Right lobe of liver (tissue), 6 donors: Measurements from ENCODE around the gene SUN1. TPM values are rescaled to one million over a fixed set of nuclear protein-coding genes. Genes with fewer than 3 reads are reported as not detected.

ENCODE experiments used
- ATAC-seq, 4 donors: fragments of 200-7000 bp; cut with Tn5 transposase; one replicate each; pipeline ENCODE4 v1.9.1; 2020; ENCODE audit warnings: mild to moderate bottlenecking in 4 of 4, moderate library complexity in 4 of 4
- DNase-seq, 3 donors: peaks; one replicate each; pipeline ENCODE4 v3.0.0-alpha.2; 2020
- H3K27ac ChIP-seq, 3 donors: fragments of 200-600 bp; one replicate each; pipeline ENCODE4 v1.8.0; 2022
- H3K27me3 ChIP-seq, 2 donors: fragments of 200-600 bp; one replicate each; pipeline ENCODE4 v1.8.0; 2022
- H3K36me3 ChIP-seq, 4 donors: fragments of 200-600 bp; sonication (generic) in 1 of 4; one replicate each; pipeline versions ENCODE4 v1.5.1 to v1.8.0; 2017 to 2022; ENCODE audit warnings: control low read depth in 1 of 4
- H3K4me1 ChIP-seq, 4 donors: fragments of 200-600 bp; sonication (generic) in 1 of 4; one replicate each; pipeline versions ENCODE4 v1.5.1 to v1.8.0; 2017 to 2022; ENCODE audit warnings: control low read depth in 1 of 4
- H3K4me3 ChIP-seq, 3 donors: fragments of 200-600 bp; one replicate each; pipeline ENCODE4 v1.8.0; 2022
- H3K9me3 ChIP-seq, 4 donors: fragments of 200-600 bp; sonication (generic) in 1 of 4; one replicate each; pipeline versions ENCODE4 v1.5.1 to v1.8.0; 2017 to 2022; ENCODE audit warnings: control low read depth in 1 of 4
- POLR2A ChIP-seq: fragments of 450-650 bp; IDR thresholded peaks from one replicate; pipeline ENCODE4 v1.6.1; 2017; ENCODE audit warnings: antibody characterized with exemption, mild to moderate bottlenecking
- WGBS: methylation state at CpG from one replicate; pipeline ENCODE4 v1.1.6; 2018; ENCODE audit warnings: low coverage, low lambda C conversion rate; ENCODE audit not compliant: insufficient coverage; ENCODE audit errors: missing lambda C conversion rate; 5-methylcytosine and 5-hydroxymethylcytosine counted together
- intact Hi-C, 2 donors: fragments of 100-400 bp; cut with DNase I; formaldehyde crosslinking; loops; one replicate each; pipeline versions ENCODE4 v1.11.2 to v1.14.1; 2022
- total RNA-seq, 6 experiments: library from RNA; depleted of rRNA in 2 of 6; stranded (reverse); fragments of >200 nt in 2 of 6; fragmentation: NEBNext Ultra II Directional in 3 of 6; extraction: Animal tissue kit (Norgen Biotek cat#: 25700) in 3 of 6; gene quantifications; one replicate each; pipeline versions ENCODE4 v1.1.0 to v1.2.4, GENCODE V29; 2016 to 2023
- TF ChIP-seq, protein P1 (sequence below), 4 donors: fragments of 200-600 bp in 3 of 4; fragments of 450-650 bp in 1 of 4; IDR thresholded peaks; one replicate each; pipeline versions ENCODE4 v1.5.1 to v1.8.0; 2016 to 2022; ENCODE audit warnings: antibody characterized with exemption in 4 of 4, mild to moderate bottlenecking in 2 of 4
- donor health status: DM: no; HTN: yes; CAD: no.
- donor health status: DM: no; HTN: no; CAD: no.
- donor health status: DM: no; HTN: no; CAD: no.
- donor health status: DM: no; HTN: yes; CAD: no.
- donor health status: DM: no; HTN: yes; CAD: no.

SUN1 gene
- total RNA-seq, 6 experiments from 2014 or later = 33.4 to 54.0 (median 48.7) TPM

DNA sequence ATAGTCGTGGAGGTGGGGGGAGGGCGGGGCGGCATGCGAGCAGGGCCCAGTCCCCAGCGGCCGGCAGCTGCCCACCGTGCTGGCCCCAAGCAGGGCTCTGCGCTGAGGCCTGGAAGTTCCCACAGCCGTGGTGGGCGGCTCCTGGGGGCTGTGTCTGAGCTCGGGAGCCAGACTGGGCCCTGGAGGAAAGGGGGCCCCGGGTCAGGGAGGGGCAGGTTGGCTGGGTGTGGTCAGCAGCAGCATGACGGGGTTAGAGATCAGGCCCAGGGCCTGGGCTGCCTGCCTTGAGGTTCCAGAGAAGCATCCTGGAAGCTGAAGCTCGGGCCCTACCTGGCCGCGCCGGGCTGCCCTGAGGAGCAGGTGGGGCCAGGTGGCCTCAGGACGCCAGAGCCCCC is 66.2 kb downstream of the SUN1 start:
- ATAC-seq (no peak), DNase-seq (no peak)
- Histone ChIP-seq H3K27ac (no peak overlapping the region), H3K27me3 (no peaks in the 10 kb centered on the region), H3K9me3 (no peaks in the 10 kb centered on the region), H3K36me3 (peaks cover 0 to 24% (median 12%) of the 10 kb centered on the region in 4 donors), H3K4me3 (no peak overlapping the region), H3K4me1 (peaks cover 0 to 10% (median 0%) of the 10 kb centered on the region in 4 donors)
- no peak for TF ChIP-seq POLR2A
- TF ChIP-seq, protein P1, sequence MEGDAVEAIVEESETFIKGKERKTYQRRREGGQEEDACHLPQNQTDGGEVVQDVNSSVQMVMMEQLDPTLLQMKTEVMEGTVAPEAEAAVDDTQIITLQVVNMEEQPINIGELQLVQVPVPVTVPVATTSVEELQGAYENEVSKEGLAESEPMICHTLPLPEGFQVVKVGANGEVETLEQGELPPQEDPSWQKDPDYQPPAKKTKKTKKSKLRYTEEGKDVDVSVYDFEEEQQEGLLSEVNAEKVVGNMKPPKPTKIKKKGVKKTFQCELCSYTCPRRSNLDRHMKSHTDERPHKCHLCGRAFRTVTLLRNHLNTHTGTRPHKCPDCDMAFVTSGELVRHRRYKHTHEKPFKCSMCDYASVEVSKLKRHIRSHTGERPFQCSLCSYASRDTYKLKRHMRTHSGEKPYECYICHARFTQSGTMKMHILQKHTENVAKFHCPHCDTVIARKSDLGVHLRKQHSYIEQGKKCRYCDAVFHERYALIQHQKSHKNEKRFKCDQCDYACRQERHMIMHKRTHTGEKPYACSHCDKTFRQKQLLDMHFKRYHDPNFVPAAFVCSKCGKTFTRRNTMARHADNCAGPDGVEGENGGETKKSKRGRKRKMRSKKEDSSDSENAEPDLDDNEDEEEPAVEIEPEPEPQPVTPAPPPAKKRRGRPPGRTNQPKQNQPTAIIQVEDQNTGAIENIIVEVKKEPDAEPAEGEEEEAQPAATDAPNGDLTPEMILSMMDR (IDR thresholded peaks at IDR 0.05) = no peak
- intact Hi-C loops = loop anchor here in 1 of 2 donors (5.0 kb wide), 1 partner anchor 69 kb away; no protein-coding TSS in a partner anchor
- WGBS = 83% methylated on average over 2 of the region's 18 CpGs

DNA sequence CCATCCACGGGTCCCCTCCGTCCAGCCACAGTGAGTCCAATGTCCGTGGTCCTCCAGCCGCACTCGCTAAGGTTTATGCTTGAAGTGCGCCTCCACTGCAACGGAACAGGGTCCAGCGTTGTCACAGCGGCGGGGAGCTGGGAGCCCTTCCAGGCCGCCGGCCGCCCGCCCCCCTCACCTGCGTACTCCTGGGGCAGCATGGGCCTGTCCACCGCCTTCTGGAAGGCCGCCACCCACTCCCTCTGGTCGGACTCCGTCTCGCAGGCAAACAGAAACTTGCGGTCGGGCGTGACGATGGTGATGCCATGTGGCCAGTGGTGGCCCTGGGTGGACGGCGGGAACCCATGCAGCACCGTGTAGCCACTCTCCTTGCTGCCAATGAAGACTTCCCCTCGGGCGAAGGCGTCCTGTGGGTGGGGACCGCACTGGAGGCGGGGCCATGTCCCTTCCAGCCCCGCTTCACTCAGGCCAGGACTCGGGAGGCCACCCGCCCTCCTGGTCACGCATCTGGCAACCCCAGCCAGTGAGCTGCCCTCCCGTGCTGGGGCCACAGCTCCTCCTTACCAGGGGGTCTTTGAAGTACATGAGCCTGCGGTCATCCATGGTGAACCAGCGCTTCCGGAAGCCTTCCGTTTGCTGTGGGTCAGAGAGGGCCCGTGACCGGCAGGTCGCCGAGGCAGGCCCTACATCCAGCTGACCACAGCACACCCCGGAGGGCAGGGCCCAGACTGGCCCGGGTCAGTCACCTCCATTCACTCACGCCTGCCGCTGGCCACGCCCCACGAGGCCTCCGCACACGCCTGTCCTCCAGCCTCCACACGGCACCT is 66.8 kb downstream of the SUN1 start:
- peaks cover 0 to 19% (median 11%) of the 10 kb centered on the region in 4 donors for H3K36me3 ChIP-seq
- 40% methylated on average over 2 of the region's 54 CpGs for WGBS
- intact Hi-C loops = loop anchor here in 1 of 2 donors (5.0 kb wide), 1 partner anchor 68 kb away; no protein-coding TSS in a partner anchor

DNA sequence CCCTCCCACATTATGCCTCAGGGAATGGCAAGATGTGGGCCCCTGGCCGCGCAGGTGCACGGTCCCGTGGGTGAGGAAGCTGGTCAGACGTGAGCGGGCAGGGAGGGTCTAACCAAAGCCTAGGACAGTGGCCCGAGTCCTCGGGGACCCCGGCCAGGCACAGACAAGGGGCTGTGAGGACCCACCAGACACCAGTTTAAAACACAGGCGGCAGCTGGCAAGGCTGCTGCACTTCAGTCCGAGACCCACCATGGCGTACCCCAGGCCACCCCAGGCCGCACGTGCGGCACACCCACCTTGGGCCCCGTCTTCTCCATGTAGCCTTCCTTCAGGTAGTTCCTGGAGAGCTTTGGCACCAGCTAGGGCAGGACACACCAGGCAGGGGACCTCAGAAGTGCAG is 67.5 kb downstream of the SUN1 start:
- Histone ChIP-seq H3K9me3 (no peaks in the 10 kb centered on the region), H3K36me3 (peaks cover 0 to 19% (median 9%) of the 10 kb centered on the region in 4 donors), H3K4me1 (peaks cover 0 to 10% (median 0%) of the 10 kb centered on the region in 4 donors), H3K27me3 (no peaks in the 10 kb centered on the region), H3K27ac (no peak overlapping the region), H3K4me3 (no peak overlapping the region)
- ATAC-seq = no peak
- TF ChIP-seq POLR2A = no peak
- TF ChIP-seq, protein P1 (IDR thresholded peaks at IDR 0.05) = no peak
- WGBS = 95% methylated on average over 8 of the region's 16 CpGs
- intact Hi-C loops = loop anchor here in 1 of 2 donors (5.0 kb wide), 1 partner anchor 67 kb away; no protein-coding TSS in a partner anchor
- DNase-seq = no peak

More for the DNA sequence above, 66.8 kb downstream of the SUN1 start:
- Histone ChIP-seq H3K27me3 (no peaks in the 10 kb centered on the region), H3K4me3 (no peak overlapping the region), H3K4me1 (peaks cover 0 to 10% (median 0%) of the 10 kb centered on the region in 4 donors), H3K9me3 (no peaks in the 10 kb centered on the region), H3K27ac (no peak overlapping the region)
- TF ChIP-seq, protein P1 (IDR thresholded peaks at IDR 0.05) = no peak
- TF ChIP-seq POLR2A = no peak
- peak; percentile 5 to 64 (median 33) for ATAC-seq
- DNase-seq = no peak

DNA sequence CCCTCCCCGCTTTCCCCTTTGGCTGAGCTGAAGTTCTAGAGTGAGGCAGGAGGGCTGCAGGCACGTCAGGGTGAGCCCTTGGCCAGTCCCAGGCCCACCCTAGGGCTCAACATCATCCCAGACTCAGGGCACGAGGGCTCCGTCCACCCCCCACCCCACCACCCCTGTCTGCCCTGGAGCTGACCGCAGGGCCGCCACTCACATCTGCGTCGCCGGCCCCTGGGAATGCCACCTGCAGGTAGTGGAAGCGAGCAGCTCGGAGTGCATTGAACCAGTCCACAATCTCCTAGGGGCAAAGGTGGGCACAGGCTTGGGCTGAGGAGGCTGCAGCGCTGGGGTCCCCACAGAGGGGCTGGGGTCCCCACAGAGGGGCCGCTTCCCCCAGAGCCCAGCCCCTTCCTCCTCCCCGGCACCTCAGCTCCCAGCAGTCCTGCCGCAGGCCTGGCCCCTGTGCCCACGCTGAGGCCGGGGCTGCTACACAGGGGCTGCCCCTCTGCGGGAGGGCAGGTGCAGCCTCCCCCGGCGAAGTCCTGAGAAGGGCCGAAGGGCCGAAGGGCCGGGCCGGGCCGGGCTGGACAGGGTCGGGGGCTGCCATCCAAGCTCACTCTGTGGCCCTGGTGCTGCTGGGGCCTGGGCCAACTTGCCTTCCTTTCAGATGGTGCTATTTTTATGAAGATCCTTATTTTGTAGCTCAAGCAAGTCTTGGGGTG is 68.2 kb downstream of the SUN1 start:
- intact Hi-C loops = no loop called here
- Histone ChIP-seq H3K4me3 (no peak overlapping the region), H3K9me3 (no peaks in the 10 kb centered on the region), H3K27me3 (no peaks in the 10 kb centered on the region), H3K36me3 (peaks cover 0 to 15% (median 7%) of the 10 kb centered on the region in 4 donors), H3K27ac (no peak overlapping the region), H3K4me1 (peaks cover 0 to 10% (median 0%) of the 10 kb centered on the region in 4 donors)
- WGBS = 60% methylated on average over 1 of the region's 26 CpGs
- TF ChIP-seq, protein P1 (IDR thresholded peaks at IDR 0.05) = no peak
- TF ChIP-seq POLR2A = no peak
- DNase-seq (no peak), ATAC-seq (no peak)
